Retinal pigment epithelial cell (primary cell): ENCODE results near the gene CLIC5.

Experiments
- DNase-seq: peaks from one replicate; pipeline ENCODE4 v3.0.0-alpha.2; 2010; ENCODE audit warnings: low read depth
- H3K4me3 ChIP-seq: 2 replicates; pipeline ENCODE4 v1.5.1; 2011; ENCODE audit warnings: mild to moderate bottlenecking, low read length, control low read depth, moderate library complexity
- TF ChIP-seq, protein P1 (sequence below): conservative IDR thresholded peaks from 2 replicates; pipeline ENCODE4 v1.5.1; 2011; ENCODE audit warnings: low read depth, low read length, control low read depth, inconsistent platforms

Gene CLIC5

DNA sequence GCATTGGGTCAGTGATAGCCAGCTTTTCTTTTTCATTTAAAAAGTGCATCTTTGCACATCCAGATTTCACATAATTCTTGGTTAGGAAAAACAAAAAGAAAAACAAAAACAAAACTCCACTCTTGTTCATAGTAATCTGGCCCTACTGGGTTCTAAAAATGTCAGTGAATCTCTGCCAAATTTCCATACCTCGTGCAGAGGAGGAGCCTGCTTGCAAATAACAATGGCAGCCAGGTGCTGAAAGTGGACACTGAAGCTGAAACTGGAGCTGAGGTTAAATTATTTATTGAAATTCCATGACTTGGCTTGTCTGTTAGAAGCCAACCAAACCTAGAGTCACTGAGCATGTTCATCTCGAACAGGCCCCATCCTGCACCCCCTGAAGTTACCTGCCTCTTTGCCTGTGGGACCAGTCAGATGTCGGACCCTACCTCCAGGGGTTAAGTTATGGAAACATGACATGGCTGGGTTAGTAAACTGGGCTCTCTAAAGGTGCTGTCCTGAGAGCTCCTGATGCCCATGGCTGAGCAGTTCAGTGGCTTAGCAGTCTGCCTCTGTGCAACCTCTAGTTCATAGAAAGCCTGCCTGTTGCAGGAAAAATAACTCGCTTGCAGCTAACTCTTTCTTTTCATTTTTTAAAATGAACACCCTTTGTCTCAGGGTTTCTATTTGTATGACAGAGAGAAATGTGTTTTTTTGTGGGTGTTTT, 42.7 kb downstream of the CLIC5 start:
- DNase-seq: no peak
- TF ChIP-seq, protein P1, sequence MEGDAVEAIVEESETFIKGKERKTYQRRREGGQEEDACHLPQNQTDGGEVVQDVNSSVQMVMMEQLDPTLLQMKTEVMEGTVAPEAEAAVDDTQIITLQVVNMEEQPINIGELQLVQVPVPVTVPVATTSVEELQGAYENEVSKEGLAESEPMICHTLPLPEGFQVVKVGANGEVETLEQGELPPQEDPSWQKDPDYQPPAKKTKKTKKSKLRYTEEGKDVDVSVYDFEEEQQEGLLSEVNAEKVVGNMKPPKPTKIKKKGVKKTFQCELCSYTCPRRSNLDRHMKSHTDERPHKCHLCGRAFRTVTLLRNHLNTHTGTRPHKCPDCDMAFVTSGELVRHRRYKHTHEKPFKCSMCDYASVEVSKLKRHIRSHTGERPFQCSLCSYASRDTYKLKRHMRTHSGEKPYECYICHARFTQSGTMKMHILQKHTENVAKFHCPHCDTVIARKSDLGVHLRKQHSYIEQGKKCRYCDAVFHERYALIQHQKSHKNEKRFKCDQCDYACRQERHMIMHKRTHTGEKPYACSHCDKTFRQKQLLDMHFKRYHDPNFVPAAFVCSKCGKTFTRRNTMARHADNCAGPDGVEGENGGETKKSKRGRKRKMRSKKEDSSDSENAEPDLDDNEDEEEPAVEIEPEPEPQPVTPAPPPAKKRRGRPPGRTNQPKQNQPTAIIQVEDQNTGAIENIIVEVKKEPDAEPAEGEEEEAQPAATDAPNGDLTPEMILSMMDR: no peak
- H3K4me3 ChIP-seq: no peak overlapping the region

GRCh38 chr6:45971287-45971686, 44.4 kb downstream of the CLIC5 start:
- no peak overlapping the region for H3K4me3 ChIP-seq
- TF ChIP-seq, protein P1: no peak
- no peak for DNase-seq

DNA sequence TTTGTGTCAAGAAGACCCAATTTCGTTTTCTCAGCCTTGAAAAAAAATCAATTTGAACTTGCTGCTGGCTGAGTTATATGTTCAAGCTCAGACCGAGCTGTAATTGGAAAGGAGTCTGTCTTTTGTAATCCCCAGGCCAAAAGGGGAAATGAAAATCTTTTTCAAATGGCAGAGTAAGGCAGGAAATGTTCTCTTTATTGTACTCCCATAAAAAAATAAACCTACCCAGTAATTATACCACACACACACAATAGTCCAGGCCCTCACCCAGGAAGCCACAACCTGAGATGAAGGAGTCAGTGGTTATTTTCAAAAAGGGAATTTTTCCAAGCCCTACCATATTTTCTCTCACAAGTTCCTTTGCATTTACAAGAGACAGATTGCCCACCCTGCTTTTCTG, 45.3 kb downstream of the CLIC5 start:
- DNase-seq: no peak
- no peak overlapping the region for H3K4me3 ChIP-seq
- TF ChIP-seq, protein P1: no peak

DNA sequence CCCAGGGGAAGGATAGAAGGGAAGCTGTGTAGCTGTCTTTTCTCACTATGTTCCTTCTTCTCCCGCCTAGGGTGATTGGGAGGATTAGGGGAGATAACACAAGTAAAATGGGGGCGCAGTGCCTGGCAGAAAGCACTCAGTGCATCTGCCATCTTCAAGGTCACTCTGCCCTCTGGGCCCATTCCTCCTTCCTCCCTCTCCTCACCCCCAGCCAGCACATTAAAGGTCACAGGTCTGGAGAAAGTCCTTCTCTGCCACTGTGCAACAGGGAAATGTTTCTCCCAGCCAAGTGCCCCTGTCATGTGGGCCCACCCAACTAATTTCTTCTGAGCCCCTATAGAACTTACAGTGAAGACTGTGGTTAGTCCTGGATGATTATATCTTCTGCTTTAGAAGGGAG, 45.8 kb downstream of the CLIC5 start:
- no peak for DNase-seq

DNA sequence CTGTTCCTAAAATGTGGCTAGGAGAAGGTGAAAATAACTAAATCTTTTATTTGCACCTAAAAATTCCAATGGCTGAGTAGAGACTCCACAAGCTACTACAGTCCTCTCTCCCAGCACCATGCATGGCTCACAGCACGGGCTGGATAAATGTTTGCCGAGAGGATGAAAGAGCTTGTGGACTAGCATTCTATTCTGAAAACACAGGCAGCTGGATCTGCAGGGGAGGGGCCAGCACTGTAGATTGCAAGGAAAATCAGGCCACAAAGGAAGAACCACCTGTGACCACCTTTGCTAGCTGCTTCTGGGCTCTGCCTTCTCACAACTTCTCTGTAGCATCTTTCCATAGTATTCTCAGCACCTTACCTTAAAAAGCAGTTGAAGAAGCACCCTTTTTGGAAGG, 46.6 kb downstream of the CLIC5 start:
- TF ChIP-seq, protein P1: no peak
- no peak for DNase-seq
- H3K4me3 ChIP-seq: no peak overlapping the region

More for the DNA sequence above, 45.8 kb downstream of the CLIC5 start:
- no peak overlapping the region for H3K4me3 ChIP-seq
- TF ChIP-seq, protein P1: no peak

- TF ChIP-seq, protein P1: no peak
- H3K4me3 ChIP-seq: no peak overlapping the region
- no peak for DNase-seq
These were observed 48.3 kb downstream of the CLIC5 start for GRCh38 chr6:45967363-45967762.

DNA sequence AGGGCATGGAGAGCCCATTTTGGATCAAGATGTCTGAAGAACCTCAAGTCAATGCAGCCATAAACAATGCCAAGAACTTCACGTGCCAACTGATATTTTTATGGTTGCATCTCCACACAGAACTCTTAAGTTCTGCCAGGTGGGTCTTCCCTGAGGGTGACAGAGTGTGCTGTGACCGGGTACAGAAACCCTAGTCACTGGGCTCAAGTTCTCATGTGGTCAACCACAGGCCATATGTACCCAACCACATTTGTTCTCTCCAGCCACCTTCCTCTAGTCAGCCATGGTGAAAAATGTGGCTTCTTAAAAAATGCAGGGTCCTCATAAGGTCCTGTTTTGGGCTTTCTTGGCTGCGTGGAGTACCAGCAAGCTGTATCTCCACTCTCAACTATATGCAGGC, 48.9 kb downstream of the CLIC5 start:
- no peak overlapping the region for H3K4me3 ChIP-seq
- TF ChIP-seq, protein P1: no peak
- no peak for DNase-seq
